Neural cell (in vitro differentiated cells): ENCODE data around the gene LIG3. TPM values are rescaled to one million over a fixed set of nuclear protein-coding genes. Genes with fewer than 3 reads are reported as not detected.
"Not testable (repeated sequence)": the region's sequence is repeated elsewhere in the genome, so short reads cannot be mapped to it uniquely, and the experiment has no call there.

Experiments
- H2AFZ ChIP-seq: fragments of 200-600, 300-800 bp; sonication (generic), shearing (Covaris generic); 2 replicates; pipeline ENCODE4 v1.6.0; 2014; ENCODE audit warnings: low read depth, mild to moderate bottlenecking, antibody characterized with exemption, low read length, moderate library complexity
- H3F3A ChIP-seq: fragments of 200-600 bp; shearing (Covaris generic); 2 replicates; pipeline ENCODE4 v1.6.1; 2016; ENCODE audit warnings: mild to moderate bottlenecking, moderate library complexity, mixed read lengths, antibody characterized with exemption, low read length; ENCODE audit not compliant: insufficient read depth, poor library complexity, severe bottlenecking
- H3K27ac ChIP-seq: fragments of 200-600, 300-800 bp; sonication (generic), shearing (Covaris generic); 2 replicates; pipeline ENCODE4 v1.5.1; 2014; ENCODE audit warnings: mild to moderate bottlenecking, low read length, moderate library complexity
- H3K27me3 ChIP-seq: fragments of 300-800, 200-600 bp; sonication (generic), shearing (Covaris generic); 2 replicates; pipeline ENCODE4 v1.6.0; 2014; ENCODE audit warnings: mild to moderate bottlenecking, low read depth, low read length, moderate library complexity; ENCODE audit not compliant: insufficient read depth
- H3K36me3 ChIP-seq: fragments of 300-800, 200-600 bp; sonication (generic), shearing (Covaris generic); 2 replicates; pipeline ENCODE4 v1.5.1; 2014; ENCODE audit warnings: mild to moderate bottlenecking, antibody characterized with exemption, low read length, moderate library complexity; ENCODE audit not compliant: insufficient read depth
- H3K4me2 ChIP-seq: fragments of 300-800, 200-600 bp; sonication (generic), shearing (Covaris generic); 2 replicates; pipeline ENCODE4 v1.6.0; 2014; ENCODE audit warnings: mild to moderate bottlenecking, low read length
- H3K4me3 ChIP-seq: fragments of 300-800, 200-600 bp; sonication (generic), shearing (Covaris generic); 2 replicates; pipeline ENCODE4 v1.5.1; 2014; ENCODE audit warnings: mild to moderate bottlenecking, low read length, moderate library complexity
- H3K79me2 ChIP-seq: fragments of 200-600 bp; shearing (Covaris generic); replicated peaks from 2 replicates; pipeline ENCODE4 v1.6.0; 2014; ENCODE audit warnings: mild to moderate bottlenecking, low read length, moderate library complexity; ENCODE audit not compliant: insufficient read depth
- H3K9ac ChIP-seq: fragments of 300-800, 200-600 bp; sonication (generic), shearing (Covaris generic); 2 replicates; pipeline ENCODE4 v1.6.1; 2016; ENCODE audit warnings: mild to moderate bottlenecking, low read length, mixed read lengths
- H3K9me2 ChIP-seq: fragments of 200-600 bp; shearing (Covaris generic); 2 replicates; pipeline ENCODE4 v1.6.1; 2016; ENCODE audit warnings: mild to moderate bottlenecking, low read length, mixed read lengths; ENCODE audit not compliant: insufficient read depth
- H3K9me3 ChIP-seq: fragments of 200-600, 300-800 bp; sonication (generic), shearing (Covaris generic); 2 replicates; pipeline ENCODE4 v1.6.1; 2016; ENCODE audit warnings: mild to moderate bottlenecking, mixed run types, low read length, moderate library complexity, mixed read lengths
- H4K20me1 ChIP-seq: fragments of 200-600 bp; shearing (Covaris generic); 2 replicates; pipeline ENCODE4 v1.6.1; 2016; ENCODE audit warnings: mild to moderate bottlenecking, mixed run types; ENCODE audit not compliant: insufficient read depth
- CTCF ChIP-seq: fragments of 450-650 bp; IDR thresholded peaks from 2 replicates; pipeline ENCODE4 v1.5.1; 2014; ENCODE audit warnings: antibody characterized with exemption, mild to moderate bottlenecking, moderate library complexity; ENCODE audit not compliant: poor library complexity, severe bottlenecking
- EP300 ChIP-seq: fragments of 450-650 bp; conservative IDR thresholded peaks from 2 replicates; pipeline ENCODE4 v1.6.1; 2014; ENCODE audit warnings: antibody characterized with exemption, mild to moderate bottlenecking, moderate library complexity; ENCODE audit not compliant: poor library complexity, severe bottlenecking
- EZH2 ChIP-seq: fragments of 200-600, 300-800 bp; shearing (Covaris generic), sonication (generic); IDR thresholded peaks from 2 replicates; pipeline ENCODE4 v1.6.1; 2014; ENCODE audit warnings: antibody characterized with exemption, low read length, borderline replicate concordance, mild to moderate bottlenecking; ENCODE audit not compliant: insufficient read depth, poor library complexity, severe bottlenecking
- MXI1 ChIP-seq: fragments of 450-650 bp; conservative IDR thresholded peaks from 2 replicates; pipeline ENCODE4 v1.6.1; 2014; ENCODE audit warnings: antibody characterized with exemption, mild to moderate bottlenecking; ENCODE audit not compliant: poor library complexity, severe bottlenecking
- POLR2AphosphoS5 ChIP-seq: IDR thresholded peaks from 2 replicates; pipeline ENCODE4 v1.6.1; 2012
- RAD21 ChIP-seq: fragments of 450-650 bp; conservative IDR thresholded peaks from 2 replicates; pipeline ENCODE4 v1.6.1; 2014; ENCODE audit warnings: antibody characterized with exemption, mild to moderate bottlenecking, moderate library complexity
- SMC3 ChIP-seq: fragments of 450-650 bp; conservative IDR thresholded peaks from 2 replicates; pipeline ENCODE4 v1.6.1; 2014; ENCODE audit warnings: antibody characterized with exemption, mild to moderate bottlenecking, moderate library complexity; ENCODE audit not compliant: poor library complexity
- TAF1 ChIP-seq: IDR thresholded peaks from 2 replicates; pipeline ENCODE4 v1.6.1; 2012; ENCODE audit warnings: low read depth
- polyA plus RNA-seq: library from polyadenylated mRNA; depleted of rRNA; stranded (reverse); fragments of >200 nt; gene quantifications from 2 replicates; pipeline ENCODE4 v1.2.3, GENCODE V29; 2014
- TF ChIP-seq, protein P1 (sequence below): IDR thresholded peaks from 2 replicates; pipeline ENCODE4 v1.6.1; 2012; ENCODE audit warnings: borderline replicate concordance

The LIG3 gene
- polyA plus RNA-seq, 1 donor from 2014 or later, result 21.8 TPM

GRCh38 chr17:35044181-35044580 is 63.9 kb downstream of the LIG3 start:
- Histone ChIP-seq H3K27me3 (no peaks in the 10 kb centered on the region), H3K36me3 (no peaks in the 10 kb centered on the region), H3K9me2 (no peaks in the 10 kb centered on the region), H3K9me3 (no peaks in the 10 kb centered on the region), H3F3A (no peaks in the 10 kb centered on the region), H3K4me3 (no peak overlapping the region), H3K9ac (no peak overlapping the region), H4K20me1 (no peaks in the 10 kb centered on the region), H3K79me2 (no peaks in the 10 kb centered on the region), H2AFZ (no peak overlapping the region), H3K4me2 (no peak overlapping the region), H3K27ac (no peak overlapping the region)
- TF ChIP-seq RAD21 (no peak), SMC3 (no peak), CTCF (no peak), EP300 (no peak)
- TF ChIP-seq, protein P1, sequence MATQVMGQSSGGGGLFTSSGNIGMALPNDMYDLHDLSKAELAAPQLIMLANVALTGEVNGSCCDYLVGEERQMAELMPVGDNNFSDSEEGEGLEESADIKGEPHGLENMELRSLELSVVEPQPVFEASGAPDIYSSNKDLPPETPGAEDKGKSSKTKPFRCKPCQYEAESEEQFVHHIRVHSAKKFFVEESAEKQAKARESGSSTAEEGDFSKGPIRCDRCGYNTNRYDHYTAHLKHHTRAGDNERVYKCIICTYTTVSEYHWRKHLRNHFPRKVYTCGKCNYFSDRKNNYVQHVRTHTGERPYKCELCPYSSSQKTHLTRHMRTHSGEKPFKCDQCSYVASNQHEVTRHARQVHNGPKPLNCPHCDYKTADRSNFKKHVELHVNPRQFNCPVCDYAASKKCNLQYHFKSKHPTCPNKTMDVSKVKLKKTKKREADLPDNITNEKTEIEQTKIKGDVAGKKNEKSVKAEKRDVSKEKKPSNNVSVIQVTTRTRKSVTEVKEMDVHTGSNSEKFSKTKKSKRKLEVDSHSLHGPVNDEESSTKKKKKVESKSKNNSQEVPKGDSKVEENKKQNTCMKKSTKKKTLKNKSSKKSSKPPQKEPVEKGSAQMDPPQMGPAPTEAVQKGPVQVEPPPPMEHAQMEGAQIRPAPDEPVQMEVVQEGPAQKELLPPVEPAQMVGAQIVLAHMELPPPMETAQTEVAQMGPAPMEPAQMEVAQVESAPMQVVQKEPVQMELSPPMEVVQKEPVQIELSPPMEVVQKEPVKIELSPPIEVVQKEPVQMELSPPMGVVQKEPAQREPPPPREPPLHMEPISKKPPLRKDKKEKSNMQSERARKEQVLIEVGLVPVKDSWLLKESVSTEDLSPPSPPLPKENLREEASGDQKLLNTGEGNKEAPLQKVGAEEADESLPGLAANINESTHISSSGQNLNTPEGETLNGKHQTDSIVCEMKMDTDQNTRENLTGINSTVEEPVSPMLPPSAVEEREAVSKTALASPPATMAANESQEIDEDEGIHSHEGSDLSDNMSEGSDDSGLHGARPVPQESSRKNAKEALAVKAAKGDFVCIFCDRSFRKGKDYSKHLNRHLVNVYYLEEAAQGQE, result no peak

GRCh38 chr17:35045458-35045979 is 65.2 kb downstream of the LIG3 start:
- H4K20me1 ChIP-seq, H3K4me2 ChIP-seq, H3K9me2 ChIP-seq, H3K27me3 ChIP-seq, H3F3A ChIP-seq, H3K79me2 ChIP-seq, H3K36me3 ChIP-seq, H2AFZ ChIP-seq, H3K9me3 ChIP-seq, H3K4me3 ChIP-seq, H3K27ac ChIP-seq, H3K9ac ChIP-seq: not testable (repeated sequence)

GRCh38 chr17:35046245-35046644 is 65.9 kb downstream of the LIG3 start:
- H3K79me2 ChIP-seq, result no peaks in the 10 kb centered on the region
- H3K9ac ChIP-seq, result no peak overlapping the region
- H3K9me3 ChIP-seq, result no peaks in the 10 kb centered on the region
- TF ChIP-seq SMC3 (no peak), EP300 (no peak), POLR2AphosphoS5 (no peak), RAD21 (no peak), MXI1 (no peak), CTCF (no peak), EZH2 (no peak), TAF1 (no peak)
- TF ChIP-seq, protein P1, result no peak
- no peak overlapping the region for H3K4me2 ChIP-seq
- no peak overlapping the region for H3K27ac ChIP-seq
- H3F3A ChIP-seq, result no peaks in the 10 kb centered on the region
- no peaks in the 10 kb centered on the region for H3K36me3 ChIP-seq
- H4K20me1 ChIP-seq, result no peaks in the 10 kb centered on the region
- no peaks in the 10 kb centered on the region for H3K9me2 ChIP-seq
- no peak overlapping the region for H3K4me3 ChIP-seq
- no peaks in the 10 kb centered on the region for H3K27me3 ChIP-seq
- H2AFZ ChIP-seq, result no peak overlapping the region
